ENCODE results near the gene NPTX1.
"Not testable (repeated sequence)": the region's sequence is repeated elsewhere in the genome, so short reads cannot be mapped to it uniquely, and the experiment has no call there.

NPTX1 gene, protein sequence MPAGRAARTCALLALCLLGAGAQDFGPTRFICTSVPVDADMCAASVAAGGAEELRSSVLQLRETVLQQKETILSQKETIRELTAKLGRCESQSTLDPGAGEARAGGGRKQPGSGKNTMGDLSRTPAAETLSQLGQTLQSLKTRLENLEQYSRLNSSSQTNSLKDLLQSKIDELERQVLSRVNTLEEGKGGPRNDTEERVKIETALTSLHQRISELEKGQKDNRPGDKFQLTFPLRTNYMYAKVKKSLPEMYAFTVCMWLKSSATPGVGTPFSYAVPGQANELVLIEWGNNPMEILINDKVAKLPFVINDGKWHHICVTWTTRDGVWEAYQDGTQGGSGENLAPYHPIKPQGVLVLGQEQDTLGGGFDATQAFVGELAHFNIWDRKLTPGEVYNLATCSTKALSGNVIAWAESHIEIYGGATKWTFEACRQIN

DNA sequence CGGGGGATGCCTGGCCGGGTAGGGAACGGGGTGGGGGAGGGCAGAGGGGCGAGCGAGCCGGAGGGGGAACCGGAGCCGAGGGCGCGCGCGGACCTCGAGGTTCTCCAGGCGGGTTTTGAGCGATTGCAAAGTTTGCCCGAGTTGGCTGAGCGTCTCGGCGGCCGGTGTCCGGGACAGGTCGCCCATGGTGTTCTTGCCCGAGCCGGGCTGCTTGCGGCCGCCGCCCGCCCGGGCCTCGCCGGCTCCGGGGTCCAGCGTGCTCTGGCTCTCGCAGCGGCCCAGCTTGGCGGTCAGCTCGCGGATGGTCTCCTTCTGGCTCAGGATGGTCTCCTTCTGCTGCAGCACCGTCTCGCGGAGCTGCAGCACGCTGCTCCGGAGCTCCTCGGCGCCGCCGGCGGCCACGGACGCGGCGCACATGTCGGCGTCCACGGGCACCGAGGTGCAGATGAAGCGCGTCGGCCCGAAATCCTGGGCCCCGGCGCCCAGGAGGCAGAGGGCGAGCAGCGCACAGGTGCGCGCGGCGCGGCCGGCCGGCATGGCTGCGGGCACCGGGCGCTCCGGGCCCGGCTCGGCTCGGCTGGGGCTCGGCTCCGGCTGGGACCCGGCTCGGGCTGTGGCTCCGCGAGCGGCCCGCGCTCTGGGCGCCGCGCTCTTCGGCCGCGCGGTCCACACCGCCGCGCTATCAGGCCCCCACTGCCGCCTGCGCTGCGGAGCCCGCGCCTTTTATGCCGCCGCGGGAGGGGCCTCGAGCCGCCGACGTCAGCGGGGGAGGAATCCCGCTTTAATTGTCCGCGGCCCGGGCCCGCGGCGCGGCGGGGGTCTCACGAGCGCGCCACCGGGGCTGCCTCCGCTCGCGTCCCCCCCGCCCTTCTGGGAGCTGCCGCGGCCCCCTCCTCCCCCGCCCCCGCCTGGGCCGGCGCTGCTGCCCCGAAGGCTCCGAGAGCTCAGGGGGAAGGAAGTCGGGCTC, at the start of gene NPTX1:
Gene NPTX1 (minus strand): TSS at position 698 of the 967 bp plus-strand sequence. CDS start 161 bp downstream, at position 537.
- DNase-seq: no peak

GRCh38 chr17:80523956-80524712, 47.7 kb upstream of the NPTX1 start:
- DNase-seq: no peak

- DNase-seq: no peak
These were observed 46.8 kb upstream of the NPTX1 start for GRCh38 chr17:80523054-80523744.

- DNase-seq: no peak
These were observed 44.5 kb upstream of the NPTX1 start for GRCh38 chr17:80520810-80521455.

DNA sequence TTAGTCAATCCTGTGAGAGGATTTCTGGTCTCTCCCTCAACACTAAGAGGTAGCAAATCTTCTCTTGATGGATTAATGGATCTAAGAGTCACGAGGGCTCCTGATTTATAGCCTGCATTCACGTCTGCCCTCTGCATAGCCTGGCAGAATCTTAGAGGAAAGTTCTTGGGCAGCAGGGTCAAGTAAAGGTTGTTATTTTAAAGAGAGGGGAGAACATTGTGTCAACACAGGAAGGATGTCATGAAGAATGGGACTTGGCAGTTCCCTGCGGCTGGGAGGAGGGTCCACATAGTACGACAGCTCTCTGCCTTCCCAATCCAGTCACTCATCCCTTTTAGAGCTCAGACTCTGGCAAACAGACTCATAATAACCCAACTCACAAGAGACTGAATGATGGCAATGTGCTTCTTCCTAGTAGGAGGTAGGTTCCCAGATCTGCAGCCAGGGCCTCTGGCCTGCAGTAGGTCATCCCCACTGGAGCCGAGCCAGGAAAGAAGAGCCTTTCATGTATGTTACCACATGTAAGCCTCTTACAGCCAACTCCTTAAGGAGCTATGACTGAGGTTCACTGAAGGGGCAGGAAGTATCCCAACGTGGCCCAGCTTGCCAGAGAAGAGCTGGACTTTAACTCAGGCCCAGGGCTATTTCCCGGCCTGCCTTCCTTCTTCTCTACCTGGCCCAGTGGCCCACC, 42.8 kb upstream of the NPTX1 start:
- no peak for DNase-seq

DNA sequence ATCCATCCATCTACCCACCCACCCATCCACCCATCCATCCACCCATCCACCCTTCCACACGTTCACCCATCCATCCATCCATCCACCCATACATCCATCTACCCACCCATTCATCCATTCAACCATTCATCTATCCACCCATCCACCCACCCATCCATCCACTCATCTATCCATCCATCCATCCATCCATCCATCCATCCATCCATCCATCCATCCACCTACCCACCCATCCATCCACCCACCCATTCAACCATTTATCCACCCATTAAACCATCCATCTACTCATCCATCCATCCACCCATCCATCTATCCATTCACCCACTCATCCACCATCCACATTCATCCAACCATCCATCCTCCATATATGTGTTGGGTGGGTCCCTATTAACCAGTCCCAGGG, 42.0 kb upstream of the NPTX1 start:
- DNase-seq: no peak

DNA sequence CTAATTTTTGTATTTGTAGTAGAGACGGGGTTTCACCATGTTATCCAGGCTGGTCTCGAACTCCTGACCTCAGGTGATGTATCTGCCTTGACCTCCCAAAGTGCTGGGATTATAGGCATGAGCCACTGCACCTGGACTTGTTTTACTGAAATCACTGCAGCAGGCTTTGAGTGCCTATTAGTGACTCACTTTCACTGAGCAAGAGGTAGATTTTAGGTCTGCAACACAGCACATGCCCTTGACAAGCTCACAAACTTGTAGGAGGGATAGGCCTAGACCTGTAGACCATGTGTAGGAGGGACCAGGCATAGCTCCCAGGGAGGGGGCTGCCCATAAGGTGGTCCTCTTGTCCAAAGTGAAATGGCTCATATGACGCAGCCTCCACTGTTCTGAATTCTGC, 41.2 kb upstream of the NPTX1 start:
- DNase-seq: no peak

GRCh38 chr17:80516171-80516932, 39.9 kb upstream of the NPTX1 start:
- no peak for DNase-seq

DNA sequence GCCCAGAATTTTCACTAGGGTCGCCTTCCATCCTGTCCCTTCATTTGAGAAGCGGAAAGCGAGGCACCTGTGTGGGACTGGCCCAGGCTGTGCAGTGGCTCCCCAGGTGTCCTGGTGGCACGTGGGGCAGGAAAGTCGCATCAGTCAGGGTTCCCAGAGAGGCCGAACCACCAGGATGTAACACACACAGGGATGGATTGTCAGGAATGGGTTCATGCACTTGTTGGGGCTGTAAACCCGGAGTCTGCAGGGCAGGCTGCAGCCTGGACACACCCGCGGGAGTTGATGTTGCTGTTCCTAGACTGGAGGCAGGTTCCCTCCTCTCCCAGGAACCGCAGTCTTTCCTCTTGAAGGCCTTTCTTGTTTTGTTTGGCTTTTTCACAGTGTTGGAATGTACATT, 37.5 kb upstream of the NPTX1 start:
- no peak for DNase-seq

- DNase-seq: no peak
These were observed 36.8 kb upstream of the NPTX1 start for GRCh38 chr17:80513201-80513600.

DNA sequence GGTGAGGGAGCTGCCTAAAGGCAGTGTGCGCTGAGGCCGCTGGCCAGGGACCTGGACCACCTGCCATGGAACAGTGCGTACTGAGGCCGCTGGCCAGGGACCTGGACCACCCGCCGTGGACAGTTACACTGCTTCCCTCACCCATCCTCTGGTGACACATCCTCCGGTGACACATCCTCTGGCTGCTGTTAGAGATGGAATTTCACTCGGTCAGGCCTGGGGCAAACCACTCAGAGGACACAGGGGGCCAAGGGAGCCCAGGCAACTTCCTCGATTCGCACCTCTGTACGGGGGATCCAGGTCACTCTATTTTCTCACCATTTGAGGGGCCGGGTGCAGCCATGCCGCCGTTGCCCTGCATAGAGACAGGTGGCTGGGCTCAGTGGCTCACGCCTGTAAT, 35.8 kb upstream of the NPTX1 start:
- DNase-seq: no peak

GRCh38 chr17:80511222-80512180, 35.1 kb upstream of the NPTX1 start:
- no peak for DNase-seq

GRCh38 chr17:80510772-80511171, 34.4 kb upstream of the NPTX1 start:
- DNase-seq: no peak

GRCh38 chr17:80510132-80510531, 33.7 kb upstream of the NPTX1 start:
- DNase-seq: no peak

- no peak for DNase-seq
These were observed 32.9 kb upstream of the NPTX1 start for GRCh38 chr17:80509311-80509710.

GRCh38 chr17:80507965-80508364, 31.6 kb upstream of the NPTX1 start:
- DNase-seq: no peak

- not testable (repeated sequence) for DNase-seq
These were observed 30.8 kb upstream of the NPTX1 start for GRCh38 chr17:80507177-80507576.

GRCh38 chr17:80504686-80505413, 28.4 kb upstream of the NPTX1 start:
- DNase-seq: no peak
